BLaER1 (cell line): ENCODE results near the gene ZDHHC11B.

ENCODE experiments used
- H3K27ac ChIP-seq: shearing (Covaris generic); formaldehyde crosslinking; 2 replicates; pipeline ENCODE4 v1.8.1; 2022
- H3K27me3 ChIP-seq: shearing (Covaris generic); formaldehyde crosslinking; 2 replicates; pipeline ENCODE4 v1.8.1; 2022
- H3K36me3 ChIP-seq: shearing (Covaris generic); formaldehyde crosslinking; 2 replicates; pipeline ENCODE4 v1.8.1; 2022
- H3K4me1 ChIP-seq: shearing (Covaris generic); formaldehyde crosslinking; 2 replicates; pipeline ENCODE4 v1.8.1; 2022
- H3K4me2 ChIP-seq: shearing (Covaris generic); formaldehyde crosslinking; 2 replicates; pipeline ENCODE4 v1.8.1; 2022
- H3K4me3 ChIP-seq: shearing (Covaris generic); formaldehyde crosslinking; 2 replicates; pipeline ENCODE4 v1.8.1; 2022
- H3K9ac ChIP-seq: shearing (Covaris generic); formaldehyde crosslinking; 2 replicates; pipeline ENCODE4 v1.8.1; 2022
- H3K9me3 ChIP-seq: shearing (Covaris generic); formaldehyde crosslinking; 2 replicates; pipeline ENCODE4 v1.8.1; 2022
- H4K20me1 ChIP-seq: shearing (Covaris generic); formaldehyde crosslinking; 2 replicates; pipeline ENCODE4 v1.8.1; 2022
- Cebpa-rat ChIP-seq: shearing (Covaris generic); IDR thresholded peaks from 2 replicates; pipeline ENCODE4 v1.8.1; 2022

The ZDHHC11B gene

GRCh38 chr5:671459-672328 lies 112.8 kb downstream of the ZDHHC11B start:
- Histone ChIP-seq H3K9me3 (no peaks in the 10 kb centered on the region), H3K4me2 (peak overlapping the region; percentile 51), H3K4me1 (peaks cover 49% of the 10 kb centered on the region), H3K36me3 (peaks cover 27% of the 10 kb centered on the region), H3K4me3 (no peak overlapping the region), H3K27me3 (0 out of 2 replicates have a peak, but pooled peaks cover 3% of the 10 kb centered on the region), H4K20me1 (peaks cover 84% of the 10 kb centered on the region), H3K27ac (no peak overlapping the region), H3K9ac (no peak overlapping the region)
- TF ChIP-seq Cebpa-rat: no peak

- Histone ChIP-seq H3K4me3 (no peak overlapping the region), H3K27me3 (0 out of 2 replicates have a peak, but pooled peaks cover 3% of the 10 kb centered on the region), H3K4me2 (no peak overlapping the region), H3K9ac (no peak overlapping the region), H3K9me3 (no peaks in the 10 kb centered on the region), H3K36me3 (peaks cover 35% of the 10 kb centered on the region), H3K4me1 (peaks cover 44% of the 10 kb centered on the region), H4K20me1 (peaks cover 80% of the 10 kb centered on the region), H3K27ac (peak overlapping the region; percentile 18; the same call in 1 of the 2 replicates)
- no peak for TF ChIP-seq Cebpa-rat
Measured at GRCh38 chr5:670396-671270, 113.9 kb downstream of the ZDHHC11B start.

- Histone ChIP-seq H3K9ac (no peak overlapping the region), H3K4me3 (no peak overlapping the region), H3K9me3 (no peaks in the 10 kb centered on the region), H3K4me2 (no peak overlapping the region), H3K36me3 (peaks cover 39% of the 10 kb centered on the region), H4K20me1 (peaks cover 74% of the 10 kb centered on the region), H3K27me3 (0 out of 2 replicates have a peak, but pooled peaks cover 3% of the 10 kb centered on the region), H3K27ac (peak overlapping the region; percentile 18; the same call in 1 of the 2 replicates), H3K4me1 (peaks cover 39% of the 10 kb centered on the region)
- TF ChIP-seq Cebpa-rat: no peak
Measured at GRCh38 chr5:669842-670395, 114.6 kb downstream of the ZDHHC11B start.

GRCh38 chr5:669111-669841 lies 115.3 kb downstream of the ZDHHC11B start:
- Histone ChIP-seq H3K36me3 (peaks cover 46% of the 10 kb centered on the region), H3K4me2 (no peak overlapping the region), H3K9me3 (no peaks in the 10 kb centered on the region), H3K9ac (no peak overlapping the region), H3K4me3 (no peak overlapping the region), H3K4me1 (peaks cover 34% of the 10 kb centered on the region), H4K20me1 (peaks cover 69% of the 10 kb centered on the region), H3K27me3 (no peaks in the 10 kb centered on the region), H3K27ac (no peak overlapping the region)
- no peak for TF ChIP-seq Cebpa-rat

- Histone ChIP-seq H3K4me1 (peaks cover 29% of the 10 kb centered on the region), H3K9ac (no peak overlapping the region), H3K4me3 (no peak overlapping the region), H3K36me3 (peaks cover 54% of the 10 kb centered on the region), H3K27ac (no peak overlapping the region), H3K4me2 (no peak overlapping the region), H3K9me3 (no peaks in the 10 kb centered on the region), H3K27me3 (no peaks in the 10 kb centered on the region), H4K20me1 (peaks cover 66% of the 10 kb centered on the region)
- TF ChIP-seq Cebpa-rat: no peak
Measured at GRCh38 chr5:668283-668995, 116.1 kb downstream of the ZDHHC11B start.

GRCh38 chr5:666816-667498 lies 117.6 kb downstream of the ZDHHC11B start:
- Histone ChIP-seq H3K27me3 (no peaks in the 10 kb centered on the region), H3K27ac (no peak overlapping the region), H3K4me2 (no peak overlapping the region), H3K36me3 (peaks cover 69% of the 10 kb centered on the region), H4K20me1 (peaks cover 56% of the 10 kb centered on the region), H3K4me1 (peaks cover 15% of the 10 kb centered on the region), H3K9ac (no peak overlapping the region), H3K9me3 (no peaks in the 10 kb centered on the region), H3K4me3 (no peak overlapping the region)
- no peak for TF ChIP-seq Cebpa-rat

- H4K20me1 ChIP-seq: peaks cover 47% of the 10 kb centered on the region
- no peak overlapping the region for H3K9ac ChIP-seq
- H3K4me1 ChIP-seq: 0 out of 2 replicates have a peak, but pooled peaks cover 11% of the 10 kb centered on the region
- TF ChIP-seq Cebpa-rat: no peak
- H3K27me3 ChIP-seq: no peaks in the 10 kb centered on the region
- no peaks in the 10 kb centered on the region for H3K9me3 ChIP-seq
- no peak overlapping the region for H3K27ac ChIP-seq
- H3K4me3 ChIP-seq: no peak overlapping the region
- no peak overlapping the region for H3K4me2 ChIP-seq
- peaks cover 77% of the 10 kb centered on the region for H3K36me3 ChIP-seq
Measured at GRCh38 chr5:665956-666711, 118.4 kb downstream of the ZDHHC11B start.

- no peaks in the 10 kb centered on the region for H3K27me3 ChIP-seq
- H4K20me1 ChIP-seq: peaks cover 42% of the 10 kb centered on the region
- H3K9ac ChIP-seq: no peak overlapping the region
- H3K27ac ChIP-seq: no peak overlapping the region
- no peak for TF ChIP-seq Cebpa-rat
- no peaks in the 10 kb centered on the region for H3K9me3 ChIP-seq
- H3K4me3 ChIP-seq: no peak overlapping the region
- H3K4me1 ChIP-seq: 0 out of 2 replicates have a peak, but pooled peaks cover 11% of the 10 kb centered on the region
- H3K4me2 ChIP-seq: no peak overlapping the region
- peaks cover 83% of the 10 kb centered on the region for H3K36me3 ChIP-seq
Measured at GRCh38 chr5:665541-665955, 119.0 kb downstream of the ZDHHC11B start.
